HEK293 (cell line): ENCODE data around the gene OGDHL.

Experiments used
- CTCF ChIA-PET: fragments of 350-600 bp; formaldehyde crosslinking; extraction: SDS; loops from one replicate; lab custom pipeline; 2021; ENCODE audit warnings: antibody characterized with exemption; lab: Yijun Ruan, JAX
- POLR2A ChIA-PET: fragments of 300-600 bp; formaldehyde crosslinking; extraction: SDS; loops from one replicate; lab custom pipeline; 2020; ENCODE audit warnings: antibody characterized with exemption, inconsistent platforms; lab: Yijun Ruan, JAX
- H3K27ac ChIP-seq: fragments of 200-500 bp; sonication (Bioruptor generic); 2 replicates; pipeline ENCODE4 v1.5.1; 2014; ENCODE audit warnings: low read depth, low read length, control low read depth, inconsistent platforms; ENCODE audit errors: extremely low read depth
- H3K36me3 ChIP-seq, 2 experiments: fragments of 200-500 bp in 1 of 2; sonication (Bioruptor generic) in 1 of 2; 1 replicate in 1 of 2; 2 replicates in 1 of 2; pipeline ENCODE4 v1.5.1; 2014 to 2017; ENCODE audit warnings: inconsistent platforms in 2 of 2, low read length in 2 of 2; ENCODE audit not compliant: control insufficient read depth in 2 of 2, insufficient read depth in 1 of 2
- H3K4me1 ChIP-seq: fragments of 200-500 bp; sonication (Bioruptor generic); 2 replicates; pipeline ENCODE4 v1.5.1; 2014; ENCODE audit warnings: mild to moderate bottlenecking, low read length, inconsistent platforms; ENCODE audit not compliant: control insufficient read depth, insufficient read depth
- H3K4me3 ChIP-seq: 2 replicates; pipeline ENCODE4 v1.5.1; 2011; ENCODE audit warnings: low read depth, mild to moderate bottlenecking, control low read depth, low read length, moderate library complexity
- H3K9me3 ChIP-seq: fragments of 200-500 bp; sonication (Bioruptor generic); 2 replicates; pipeline ENCODE4 v1.5.1; 2014; ENCODE audit warnings: low read depth, low read length, inconsistent platforms; ENCODE audit not compliant: control insufficient read depth, insufficient read depth
- GLI2 ChIP-seq: fragments of 450-650 bp; formaldehyde crosslinking; IDR thresholded peaks from 2 replicates; pipeline ENCODE4; 2017; ENCODE audit warnings: missing biosample characterization, missing genetic modification characterization, low read depth, borderline replicate concordance
- GLI4 ChIP-seq: fragments of 450-650 bp; formaldehyde crosslinking; IDR thresholded peaks from 2 replicates; pipeline ENCODE4 v1.5.1; 2016; ENCODE audit warnings: missing biosample characterization, missing genetic modification characterization
- KLF10 ChIP-seq: fragments of 450-650 bp; IDR thresholded peaks from 2 replicates; pipeline ENCODE4 v1.5.1; 2018; ENCODE audit warnings: missing biosample characterization, mild to moderate bottlenecking, missing genetic modification characterization
- PRDM2 ChIP-seq: fragments of 450-650 bp; formaldehyde crosslinking; IDR thresholded peaks from 2 replicates; pipeline ENCODE4 v1.5.1; 2016; ENCODE audit warnings: missing biosample characterization, missing genetic modification characterization, borderline replicate concordance
- TCF7L2 ChIP-seq: IDR thresholded peaks from 2 replicates; pipeline ENCODE4 v1.6.1; 2011; ENCODE audit warnings: low read depth, mild to moderate bottlenecking, inconsistent platforms, low read length, moderate library complexity, borderline replicate concordance
- ZBTB49 ChIP-seq: fragments of 450-650 bp; formaldehyde crosslinking; IDR thresholded peaks from 2 replicates; pipeline ENCODE4 v1.5.1; 2016; ENCODE audit warnings: missing biosample characterization, missing genetic modification characterization, low read depth
- ZFP41 ChIP-seq: fragments of 450-650 bp; formaldehyde crosslinking; IDR thresholded peaks from 2 replicates; pipeline ENCODE4 v1.5.1; 2016; ENCODE audit warnings: missing biosample characterization, missing genetic modification characterization, borderline replicate concordance
- ZNF302 ChIP-seq: fragments of 450-650 bp; formaldehyde crosslinking; IDR thresholded peaks from 2 replicates; pipeline ENCODE4 v1.5.1; 2016; ENCODE audit warnings: missing biosample characterization, missing genetic modification characterization, low read depth
- ZNF350 ChIP-seq: fragments of 450-650 bp; formaldehyde crosslinking; IDR thresholded peaks from 2 replicates; pipeline ENCODE4 v1.5.0; 2017; ENCODE audit warnings: missing biosample characterization, mild to moderate bottlenecking, missing genetic modification characterization
- ZNF549 ChIP-seq: fragments of 450-650 bp; IDR thresholded peaks from 2 replicates; pipeline ENCODE4 v1.5.1; 2018; ENCODE audit warnings: missing biosample characterization, missing genetic modification characterization, mild to moderate bottlenecking, inconsistent platforms, moderate library complexity
- ZNF596 ChIP-seq: fragments of 450-650 bp; IDR thresholded peaks from 2 replicates; pipeline ENCODE4 v1.5.0; 2018; ENCODE audit warnings: missing biosample characterization, mild to moderate bottlenecking, missing genetic modification characterization, moderate library complexity
- ZNF626 ChIP-seq: fragments of 450-650 bp; sonication (Bioruptor Pico); formaldehyde crosslinking; IDR thresholded peaks from 2 replicates; pipeline ENCODE4 v1.5.1; 2018; ENCODE audit warnings: missing biosample characterization, missing genetic modification characterization, inconsistent platforms
- ZNF677 ChIP-seq: fragments of 450-650 bp; IDR thresholded peaks from 2 replicates; pipeline ENCODE4 v1.5.0; 2018; ENCODE audit warnings: missing biosample characterization, mild to moderate bottlenecking, missing genetic modification characterization, moderate library complexity
- ZSCAN4 ChIP-seq: fragments of 450-650 bp; formaldehyde crosslinking; IDR thresholded peaks from 2 replicates; pipeline ENCODE4 v1.5.1; 2017; ENCODE audit warnings: missing biosample characterization, missing genetic modification characterization
- TF ChIP-seq, protein P1 (sequence below): fragments of 450-650 bp; formaldehyde crosslinking; conservative IDR thresholded peaks from 2 replicates; pipeline ENCODE4 v1.5.1; 2016; ENCODE audit warnings: low read depth, missing biosample characterization, missing genetic modification characterization

OGDHL gene

DNA sequence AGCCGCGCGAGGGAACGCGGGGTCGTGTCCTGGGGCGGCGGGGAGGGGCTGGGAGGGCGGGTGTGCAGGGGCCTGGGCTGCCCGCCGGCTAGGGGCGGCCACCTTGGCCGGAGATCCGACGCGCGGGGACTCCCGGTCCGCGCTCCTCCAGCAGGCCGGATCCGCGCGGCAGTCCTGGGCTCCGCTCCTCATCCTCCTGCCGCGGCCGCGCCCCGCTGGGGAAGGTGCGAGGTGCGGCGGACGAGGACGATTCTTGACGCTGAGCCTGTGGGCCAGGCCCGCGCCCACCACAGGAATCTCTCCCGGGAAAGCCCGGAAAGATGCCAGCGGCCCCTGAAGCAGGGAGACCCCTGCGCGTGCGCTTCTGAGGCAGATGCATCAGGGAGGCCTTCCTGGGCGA lies 6.6 kb upstream of the OGDHL start:
- Histone ChIP-seq H3K9me3 (no peaks in the 10 kb centered on the region), H3K27ac (no peak overlapping the region), H3K36me3 (no peaks in the 10 kb centered on the region), H3K4me3 (no peak overlapping the region), H3K4me1 (no peaks in the 10 kb centered on the region)
- TF ChIP-seq, protein P1, sequence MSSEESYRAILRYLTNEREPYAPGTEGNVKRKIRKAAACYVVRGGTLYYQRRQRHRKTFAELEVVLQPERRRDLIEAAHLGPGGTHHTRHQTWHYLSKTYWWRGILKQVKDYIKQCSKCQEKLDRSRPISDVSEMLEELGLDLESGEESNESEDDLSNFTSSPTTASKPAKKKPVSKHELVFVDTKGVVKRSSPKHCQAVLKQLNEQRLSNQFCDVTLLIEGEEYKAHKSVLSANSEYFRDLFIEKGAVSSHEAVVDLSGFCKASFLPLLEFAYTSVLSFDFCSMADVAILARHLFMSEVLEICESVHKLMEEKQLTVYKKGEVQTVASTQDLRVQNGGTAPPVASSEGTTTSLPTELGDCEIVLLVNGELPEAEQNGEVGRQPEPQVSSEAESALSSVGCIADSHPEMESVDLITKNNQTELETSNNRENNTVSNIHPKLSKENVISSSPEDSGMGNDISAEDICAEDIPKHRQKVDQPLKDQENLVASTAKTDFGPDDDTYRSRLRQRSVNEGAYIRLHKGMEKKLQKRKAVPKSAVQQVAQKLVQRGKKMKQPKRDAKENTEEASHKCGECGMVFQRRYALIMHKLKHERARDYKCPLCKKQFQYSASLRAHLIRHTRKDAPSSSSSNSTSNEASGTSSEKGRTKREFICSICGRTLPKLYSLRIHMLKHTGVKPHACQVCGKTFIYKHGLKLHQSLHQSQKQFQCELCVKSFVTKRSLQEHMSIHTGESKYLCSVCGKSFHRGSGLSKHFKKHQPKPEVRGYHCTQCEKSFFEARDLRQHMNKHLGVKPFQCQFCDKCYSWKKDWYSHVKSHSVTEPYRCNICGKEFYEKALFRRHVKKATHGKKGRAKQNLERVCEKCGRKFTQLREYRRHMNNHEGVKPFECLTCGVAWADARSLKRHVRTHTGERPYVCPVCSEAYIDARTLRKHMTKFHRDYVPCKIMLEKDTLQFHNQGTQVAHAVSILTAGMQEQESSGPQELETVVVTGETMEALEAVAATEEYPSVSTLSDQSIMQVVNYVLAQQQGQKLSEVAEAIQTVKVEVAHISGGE (tag by site-specific recombination) = no peak
- TF ChIP-seq ZNF302 (no peak), ZNF596 (no peak)
- ChIA-PET CTCF (no interaction called here), POLR2A (no interaction called here)

DNA sequence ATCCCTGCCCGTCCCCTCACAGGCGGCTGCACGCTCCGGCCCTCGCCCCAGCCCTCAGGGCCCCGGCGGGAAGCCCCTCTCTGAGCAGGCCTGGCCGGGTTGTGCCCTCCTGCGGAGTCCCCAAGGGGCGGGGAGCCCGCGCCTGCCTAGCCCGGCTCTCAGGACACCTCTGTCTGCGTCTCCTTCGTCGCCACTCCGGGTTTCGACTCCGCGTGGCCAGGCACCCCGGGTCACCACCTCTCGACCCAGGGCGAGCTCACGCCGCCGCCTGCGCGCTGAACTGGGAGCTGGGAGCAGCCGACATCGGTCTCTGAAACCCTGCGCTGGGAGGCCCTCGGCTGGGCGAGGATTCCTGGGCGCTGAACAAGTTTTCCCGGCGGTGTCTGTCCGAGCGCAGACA lies 6.2 kb upstream of the OGDHL start:
- H3K4me3 ChIP-seq = no peak overlapping the region
- CTCF ChIA-PET = no interaction called here
- no peak overlapping the region for H3K27ac ChIP-seq
- no peak for TF ChIP-seq GLI4 (tag by site-specific recombination)
- POLR2A ChIA-PET = interaction anchor here (0.6 kb wide), 1 partner anchor 17 kb away, joined by 3 read pairs; no protein-coding TSS in a partner anchor
- no peaks in the 10 kb centered on the region for H3K36me3 ChIP-seq
- H3K4me1 ChIP-seq = no peaks in the 10 kb centered on the region
- no peaks in the 10 kb centered on the region for H3K9me3 ChIP-seq

GRCh38 chr10:49767752-49768151 lies 5.6 kb upstream of the OGDHL start:
- no peaks in the 10 kb centered on the region for H3K9me3 ChIP-seq
- TF ChIP-seq GLI2 (tag by site-specific recombination) = no peak
- no peak for TF ChIP-seq ZFP41 (tag by site-specific recombination)
- no peak for TF ChIP-seq KLF10
- TF ChIP-seq ZNF626 (tag by site-specific recombination) = no peak
- TF ChIP-seq GLI4 (tag by site-specific recombination) = no peak
- ChIA-PET CTCF (no interaction called here), POLR2A (interaction anchor here (0.6 kb wide), 1 partner anchor 17 kb away, joined by 3 read pairs; no protein-coding TSS in a partner anchor)
- no peak overlapping the region for H3K4me3 ChIP-seq
- H3K36me3 ChIP-seq = no peaks in the 10 kb centered on the region
- H3K27ac ChIP-seq = no peak overlapping the region
- no peaks in the 10 kb centered on the region for H3K4me1 ChIP-seq

- ChIA-PET POLR2A (no interaction called here), CTCF (no interaction called here)
- Histone ChIP-seq H3K36me3 (no peaks in the 10 kb centered on the region), H3K4me3 (no peak overlapping the region), H3K4me1 (no peaks in the 10 kb centered on the region), H3K27ac (no peak overlapping the region), H3K9me3 (no peaks in the 10 kb centered on the region)
- TF ChIP-seq ZNF350 (tag by site-specific recombination) (no peak), ZNF549 (tag by site-specific recombination) (no peak), ZSCAN4 (tag by site-specific recombination) (no peak), PRDM2 (tag by site-specific recombination) (no peak), ZNF677 (tag by site-specific recombination) (no peak), TCF7L2 (no peak), ZBTB49 (tag by site-specific recombination) (no peak)
Measured at GRCh38 chr10:49766484-49766883, 4.4 kb upstream of the OGDHL start.
